ENCODE measurements around the gene PLAC8.
"Not testable (repeated sequence)": the region's sequence is repeated elsewhere in the genome, so short reads cannot be mapped to it uniquely, and the experiment has no call there.

Gene PLAC8

GRCh38 chr4:83067058-83067639, 47.4 kb downstream of the PLAC8 start:
- no peak for DNase-seq (ENCODE audit: low read depth)

GRCh38 chr4:83065266-83065665, 49.3 kb downstream of the PLAC8 start:
- no peak for DNase-seq (ENCODE audit: low read depth)

GRCh38 chr4:83062739-83063138, 51.8 kb downstream of the PLAC8 start:
- no peak for DNase-seq (ENCODE audit: low read depth)

GRCh38 chr4:83054928-83055327, 59.6 kb downstream of the PLAC8 start:
- no peak for DNase-seq (ENCODE audit: low read depth)

- not testable (repeated sequence) for DNase-seq (ENCODE audit: low read depth)
Measured at GRCh38 chr4:83048781-83049180, 65.7 kb downstream of the PLAC8 start.

GRCh38 chr4:83046693-83047473, 67.6 kb downstream of the PLAC8 start:
- no peak for DNase-seq (ENCODE audit: low read depth)

- no peak for DNase-seq (ENCODE audit: low read depth)
Measured at GRCh38 chr4:83043801-83044407, 70.6 kb downstream of the PLAC8 start.

- DNase-seq (ENCODE audit: low read depth), result not testable (repeated sequence)
Measured at GRCh38 chr4:83043157-83043556, 71.4 kb downstream of the PLAC8 start.

- no peak for DNase-seq (ENCODE audit: low read depth)
Measured at GRCh38 chr4:83040269-83040668, 74.3 kb downstream of the PLAC8 start.

Measured in stimulated activated CD8-positive, alpha-beta memory T cell treated with anti-CD3 and anti-CD28 coated beads, Interleukin-4, amount 100 ng/mL, for 24 hours (primary cell).